ENCODE measurements around the gene ATP13A4.

The ATP13A4 gene

GRCh38 chr3:193506921-193507320 is 47.8 kb downstream of the ATP13A4 start:
- TF ChIP-seq CEBPB (IDR thresholded peaks at IDR 0.05) (no peak), MAX (IDR thresholded peaks at IDR 0.05) (no peak), EP300 (IDR thresholded peaks at IDR 0.05; ENCODE audit: borderline replicate concordance) (no peak), USF1 (IDR thresholded peaks at IDR 0.05) (no peak), ZBTB7A (IDR thresholded peaks at IDR 0.05; ENCODE audit: low read depth) (no peak), TEAD4 (IDR thresholded peaks at IDR 0.05) (no peak), CREB1 (IDR thresholded peaks at IDR 0.05; ENCODE audit: low read depth) (no peak), NFIC (IDR thresholded peaks at IDR 0.05) (no peak), FOXM1 (IDR thresholded peaks at IDR 0.05; ENCODE audit: borderline replicate concordance, low read depth) (no peak)
- TF ChIP-seq, protein P1, sequence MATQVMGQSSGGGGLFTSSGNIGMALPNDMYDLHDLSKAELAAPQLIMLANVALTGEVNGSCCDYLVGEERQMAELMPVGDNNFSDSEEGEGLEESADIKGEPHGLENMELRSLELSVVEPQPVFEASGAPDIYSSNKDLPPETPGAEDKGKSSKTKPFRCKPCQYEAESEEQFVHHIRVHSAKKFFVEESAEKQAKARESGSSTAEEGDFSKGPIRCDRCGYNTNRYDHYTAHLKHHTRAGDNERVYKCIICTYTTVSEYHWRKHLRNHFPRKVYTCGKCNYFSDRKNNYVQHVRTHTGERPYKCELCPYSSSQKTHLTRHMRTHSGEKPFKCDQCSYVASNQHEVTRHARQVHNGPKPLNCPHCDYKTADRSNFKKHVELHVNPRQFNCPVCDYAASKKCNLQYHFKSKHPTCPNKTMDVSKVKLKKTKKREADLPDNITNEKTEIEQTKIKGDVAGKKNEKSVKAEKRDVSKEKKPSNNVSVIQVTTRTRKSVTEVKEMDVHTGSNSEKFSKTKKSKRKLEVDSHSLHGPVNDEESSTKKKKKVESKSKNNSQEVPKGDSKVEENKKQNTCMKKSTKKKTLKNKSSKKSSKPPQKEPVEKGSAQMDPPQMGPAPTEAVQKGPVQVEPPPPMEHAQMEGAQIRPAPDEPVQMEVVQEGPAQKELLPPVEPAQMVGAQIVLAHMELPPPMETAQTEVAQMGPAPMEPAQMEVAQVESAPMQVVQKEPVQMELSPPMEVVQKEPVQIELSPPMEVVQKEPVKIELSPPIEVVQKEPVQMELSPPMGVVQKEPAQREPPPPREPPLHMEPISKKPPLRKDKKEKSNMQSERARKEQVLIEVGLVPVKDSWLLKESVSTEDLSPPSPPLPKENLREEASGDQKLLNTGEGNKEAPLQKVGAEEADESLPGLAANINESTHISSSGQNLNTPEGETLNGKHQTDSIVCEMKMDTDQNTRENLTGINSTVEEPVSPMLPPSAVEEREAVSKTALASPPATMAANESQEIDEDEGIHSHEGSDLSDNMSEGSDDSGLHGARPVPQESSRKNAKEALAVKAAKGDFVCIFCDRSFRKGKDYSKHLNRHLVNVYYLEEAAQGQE (IDR thresholded peaks at IDR 0.05; ENCODE audit: low read depth): no peak

DNA sequence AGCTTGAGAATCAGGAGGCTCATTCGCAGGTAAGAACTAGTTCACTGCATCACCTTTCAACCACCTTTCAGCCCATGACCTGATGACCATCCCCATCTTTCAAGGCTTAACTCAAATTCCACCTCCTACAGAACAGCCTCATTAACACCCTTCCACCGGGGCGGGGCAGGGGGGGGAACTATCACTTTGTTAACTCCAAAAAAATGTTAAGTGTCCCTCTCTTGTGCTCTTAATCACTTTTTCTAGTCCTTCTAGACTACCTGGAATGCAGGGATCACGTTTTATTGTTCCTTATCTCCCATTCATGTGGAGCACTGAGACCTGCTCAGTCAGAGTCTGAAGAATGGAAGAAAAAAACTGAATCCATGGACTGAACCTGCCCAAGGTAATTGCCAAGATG is 51.8 kb downstream of the ATP13A4 start:
- TF ChIP-seq USF1 (IDR thresholded peaks at IDR 0.05): no peak
- no peak for TF ChIP-seq NFIC (IDR thresholded peaks at IDR 0.05)
- no peak for TF ChIP-seq CEBPB (IDR thresholded peaks at IDR 0.05)
- no peak for TF ChIP-seq EP300 (IDR thresholded peaks at IDR 0.05; ENCODE audit: borderline replicate concordance)
- TF ChIP-seq EGR1 (IDR thresholded peaks at IDR 0.05): no peak
- no peak for TF ChIP-seq TCF12 (IDR thresholded peaks at IDR 0.05; ENCODE audit: low read depth)
- no peak for TF ChIP-seq FOXM1 (IDR thresholded peaks at IDR 0.05; ENCODE audit: borderline replicate concordance, low read depth)
- TF ChIP-seq YY1 (IDR thresholded peaks at IDR 0.05; ENCODE audit: low read depth): no peak
- no peak for TF ChIP-seq TEAD4 (IDR thresholded peaks at IDR 0.05)
- TF ChIP-seq, protein P1 (IDR thresholded peaks at IDR 0.05; ENCODE audit: low read depth): no peak
- no peak for TF ChIP-seq TAF1 (IDR thresholded peaks at IDR 0.05; ENCODE audit: low read depth)
- no peak for TF ChIP-seq CREB1 (IDR thresholded peaks at IDR 0.05; ENCODE audit: low read depth)
- TF ChIP-seq MAX (IDR thresholded peaks at IDR 0.05): no peak
- no peak for TF ChIP-seq ZBTB7A (IDR thresholded peaks at IDR 0.05; ENCODE audit: low read depth)
- no peak for TF ChIP-seq RAD21 (IDR thresholded peaks at IDR 0.05; ENCODE audit: low read depth)

DNA sequence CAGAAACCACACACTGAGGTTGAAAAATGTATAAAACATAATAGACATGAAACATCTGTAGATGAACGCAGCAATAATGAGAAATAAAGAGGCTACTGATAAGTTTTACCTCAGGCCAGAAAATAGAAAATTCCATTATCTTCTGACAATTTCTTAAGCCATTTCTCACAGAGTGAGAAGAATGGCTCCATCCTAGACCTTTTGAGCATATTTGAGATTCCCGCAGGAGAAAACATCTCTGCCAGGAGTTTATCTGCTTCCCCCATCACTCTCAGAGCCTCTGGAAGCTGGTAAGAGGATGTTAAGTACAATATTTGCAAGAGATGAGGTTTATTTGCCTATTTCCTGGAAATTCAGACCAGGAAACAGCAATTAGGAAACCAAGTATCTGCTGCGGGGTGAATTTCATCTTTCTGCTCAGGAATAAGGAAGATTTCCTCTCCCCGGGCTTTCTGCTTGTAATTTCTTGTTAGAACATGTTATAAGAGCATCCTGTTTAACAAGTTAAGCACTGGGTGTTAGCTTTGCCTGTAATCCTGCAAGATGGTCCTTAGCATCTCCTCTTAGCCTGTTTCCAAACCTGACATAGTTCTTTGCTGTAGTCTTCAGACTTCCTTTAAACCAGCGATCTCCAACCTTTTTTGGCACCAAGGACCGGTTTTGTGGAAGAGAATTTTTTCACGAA is 54.8 kb downstream of the ATP13A4 start:
- TF ChIP-seq YY1 (IDR thresholded peaks at IDR 0.05; ENCODE audit: low read depth) (no peak), CREB1 (IDR thresholded peaks at IDR 0.05; ENCODE audit: low read depth) (no peak), ZBTB7A (IDR thresholded peaks at IDR 0.05; ENCODE audit: low read depth) (no peak), TCF12 (IDR thresholded peaks at IDR 0.05; ENCODE audit: low read depth) (no peak), EP300 (IDR thresholded peaks at IDR 0.05; ENCODE audit: borderline replicate concordance) (no peak), FOXM1 (IDR thresholded peaks at IDR 0.05; ENCODE audit: borderline replicate concordance, low read depth) (no peak), RAD21 (IDR thresholded peaks at IDR 0.05; ENCODE audit: low read depth) (no peak), MAX (IDR thresholded peaks at IDR 0.05) (no peak), EGR1 (IDR thresholded peaks at IDR 0.05) (no peak), CEBPB (IDR thresholded peaks at IDR 0.05) (no peak), TEAD4 (IDR thresholded peaks at IDR 0.05) (no peak), NFIC (IDR thresholded peaks at IDR 0.05) (no peak), TAF1 (IDR thresholded peaks at IDR 0.05; ENCODE audit: low read depth) (no peak)
- TF ChIP-seq, protein P1 (IDR thresholded peaks at IDR 0.05; ENCODE audit: low read depth): no peak

Measured in Ishikawa (cell line).